Sigmoid colon (tissue), 4 donors: ENCODE data around the gene PEX5L.

ENCODE experiments used
- EP300 ChIP-seq, 4 donors: sonication (generic); formaldehyde crosslinking; IDR thresholded peaks; one replicate each; pipeline ENCODE4 v1.6.1; 2017; ENCODE audit warnings: antibody characterized with exemption in 4 of 4
- POLR2A ChIP-seq, 2 donors: fragments of 450-650 bp; IDR thresholded peaks; one replicate each; pipeline ENCODE4 v1.6.1; 2016; ENCODE audit warnings: antibody characterized with exemption in 2 of 2, mild to moderate bottlenecking in 2 of 2, moderate library complexity in 2 of 2
- POLR2AphosphoS5 ChIP-seq, 4 donors: sonication (generic); formaldehyde crosslinking; IDR thresholded peaks; one replicate each; pipeline ENCODE4 v1.6.1; 2017; ENCODE audit warnings: antibody characterized with exemption in 4 of 4
- TF ChIP-seq, protein P1 (sequence below), 4 experiments: fragments of 450-650 bp in 3 of 4; fragments of 200-600 bp in 1 of 4; IDR thresholded peaks; one replicate each; pipeline ENCODE4 v1.5.1; 2016 to 2019; ENCODE audit warnings: antibody characterized with exemption in 4 of 4, mild to moderate bottlenecking in 3 of 4, moderate library complexity in 2 of 4

DNA sequence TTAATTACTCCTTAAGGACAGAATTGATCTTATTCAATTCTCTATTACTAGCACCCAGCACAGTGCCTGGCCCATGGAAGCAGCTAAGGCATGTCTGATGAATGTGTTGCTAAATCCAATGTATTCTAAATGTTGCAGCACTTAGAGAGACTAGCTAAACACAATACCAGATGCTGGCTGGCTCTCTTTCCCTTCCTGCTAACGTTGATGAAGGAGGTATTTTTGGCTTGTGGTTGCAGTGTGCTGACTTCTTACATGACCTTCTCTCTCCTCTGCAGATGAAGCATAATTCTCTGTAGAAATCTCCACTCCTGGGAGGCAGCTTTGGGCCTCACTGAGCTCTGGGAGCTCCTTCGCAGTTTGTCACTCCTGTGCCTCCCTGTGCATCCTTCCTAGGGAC lies 183.6 kb downstream of the PEX5L start:
- TF ChIP-seq, protein P1, sequence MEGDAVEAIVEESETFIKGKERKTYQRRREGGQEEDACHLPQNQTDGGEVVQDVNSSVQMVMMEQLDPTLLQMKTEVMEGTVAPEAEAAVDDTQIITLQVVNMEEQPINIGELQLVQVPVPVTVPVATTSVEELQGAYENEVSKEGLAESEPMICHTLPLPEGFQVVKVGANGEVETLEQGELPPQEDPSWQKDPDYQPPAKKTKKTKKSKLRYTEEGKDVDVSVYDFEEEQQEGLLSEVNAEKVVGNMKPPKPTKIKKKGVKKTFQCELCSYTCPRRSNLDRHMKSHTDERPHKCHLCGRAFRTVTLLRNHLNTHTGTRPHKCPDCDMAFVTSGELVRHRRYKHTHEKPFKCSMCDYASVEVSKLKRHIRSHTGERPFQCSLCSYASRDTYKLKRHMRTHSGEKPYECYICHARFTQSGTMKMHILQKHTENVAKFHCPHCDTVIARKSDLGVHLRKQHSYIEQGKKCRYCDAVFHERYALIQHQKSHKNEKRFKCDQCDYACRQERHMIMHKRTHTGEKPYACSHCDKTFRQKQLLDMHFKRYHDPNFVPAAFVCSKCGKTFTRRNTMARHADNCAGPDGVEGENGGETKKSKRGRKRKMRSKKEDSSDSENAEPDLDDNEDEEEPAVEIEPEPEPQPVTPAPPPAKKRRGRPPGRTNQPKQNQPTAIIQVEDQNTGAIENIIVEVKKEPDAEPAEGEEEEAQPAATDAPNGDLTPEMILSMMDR (IDR thresholded peaks at IDR 0.05) = no peak
- TF ChIP-seq EP300 (IDR thresholded peaks at IDR 0.05) (no peak), POLR2AphosphoS5 (IDR thresholded peaks at IDR 0.05) (no peak), POLR2A (IDR thresholded peaks at IDR 0.05) (no peak)
